22Rv1 (cell line): Measurements from ENCODE around the gene CEP43.

Experiments used
- H3K27ac ChIP-seq: fragments of 450-650 bp; 2 replicates; pipeline ENCODE4 v1.5.1; 2017
- CTCF ChIP-seq: fragments of 450-650 bp; IDR thresholded peaks from 2 replicates; pipeline ENCODE4 v1.5.1; 2017; ENCODE audit warnings: mild to moderate bottlenecking
- ZFX ChIP-seq: fragments of 450-650 bp; IDR thresholded peaks from 2 replicates; pipeline ENCODE4 v1.6.1; 2017; ENCODE audit warnings: antibody characterized with exemption, borderline replicate concordance

Gene CEP43

GRCh38 chr6:166999145-166999883 is at the start of gene CEP43:
TSS of gene CEP43 (plus strand) at chr6:166999397. CDS start at chr6:166999413, 16 bp downstream.
- peak within 1 kb of the TSS; percentile 85 for H3K27ac ChIP-seq
- TF ChIP-seq ZFX, result no peak

- TF ChIP-seq ZFX (no peak), CTCF (no peak)
Measured at GRCh38 chr6:166949528-166950442, 49.4 kb upstream of the CEP43 start.

GRCh38 chr6:166950443-166950821 is 48.8 kb upstream of the CEP43 start:
- H3K27ac ChIP-seq, result peak overlapping the region; percentile 56
- no peak for TF ChIP-seq CTCF
- TF ChIP-seq ZFX, result no peak

More at GRCh38 chr6:166949528-166950442, 49.4 kb upstream of the CEP43 start:
- peak overlapping the region; percentile 56 for H3K27ac ChIP-seq

GRCh38 chr6:166950892-166951669 is 48.1 kb upstream of the CEP43 start:
- peak; percentile 84 for TF ChIP-seq CTCF
- H3K27ac ChIP-seq, result peak overlapping the region; percentile 56

- H3K27ac ChIP-seq, result no peak overlapping the region
- TF ChIP-seq CTCF, result peak; percentile 46
- TF ChIP-seq ZFX, result no peak
Measured at GRCh38 chr6:166951670-166952060, 47.5 kb upstream of the CEP43 start.

GRCh38 chr6:166952121-166952520 is 47.1 kb upstream of the CEP43 start:
- no peak overlapping the region for H3K27ac ChIP-seq
- TF ChIP-seq ZFX (no peak), CTCF (no peak)
